Measurements from ENCODE around the gene TIAM2.
"Not testable (repeated sequence)": the region's sequence is repeated elsewhere in the genome, so short reads cannot be mapped to it uniquely, and the experiment has no call there.

Gene TIAM2

DNA sequence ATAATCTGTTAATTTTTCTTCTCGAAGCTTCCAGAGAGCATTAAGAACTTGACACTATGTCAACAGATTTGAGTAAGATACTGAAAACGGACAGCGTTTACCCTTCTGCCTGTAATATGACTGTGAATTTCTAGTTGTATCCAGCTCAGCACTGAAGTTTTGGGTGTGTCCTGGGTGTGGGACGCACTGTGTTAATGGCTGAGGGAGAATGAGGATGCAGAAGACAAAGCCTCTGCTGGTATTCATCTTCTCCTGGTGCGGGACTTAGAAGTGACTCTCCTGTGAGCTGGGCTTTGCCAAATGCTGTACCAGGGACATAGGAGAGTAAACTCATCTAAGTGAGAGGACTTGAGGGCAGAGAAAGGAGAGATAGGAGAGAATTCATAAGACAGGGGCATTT lies 178.4 kb downstream of the TIAM2 start:
- no peak for DNase-seq

- DNase-seq, result peak; percentile 74
Measured at GRCh38 chr6:155174576-155175211, 179.6 kb downstream of the TIAM2 start.

- DNase-seq, result no peak
Measured at GRCh38 chr6:155177363-155177961, 182.3 kb downstream of the TIAM2 start.

DNA sequence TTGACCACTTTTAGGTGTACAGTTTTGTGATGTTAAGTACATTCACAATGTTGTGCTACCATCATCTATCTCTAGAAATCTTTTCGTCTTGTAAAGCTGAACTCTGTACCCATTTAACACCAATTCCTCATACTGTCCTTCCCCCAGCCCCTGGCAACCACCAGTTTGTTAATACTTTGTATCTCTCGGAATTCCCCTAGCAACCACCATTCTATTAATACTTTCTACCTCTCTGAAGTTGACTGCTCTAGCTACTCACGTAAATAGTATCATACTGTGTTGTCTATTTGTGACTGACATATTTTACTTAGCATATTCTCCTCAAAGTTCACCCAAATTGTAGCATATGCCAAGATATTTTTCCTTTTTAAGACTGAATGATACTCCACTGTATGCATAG lies 186.4 kb downstream of the TIAM2 start:
- no peak for DNase-seq

- no peak for DNase-seq
Measured at GRCh38 chr6:155182103-155182502, 187.0 kb downstream of the TIAM2 start.

DNA sequence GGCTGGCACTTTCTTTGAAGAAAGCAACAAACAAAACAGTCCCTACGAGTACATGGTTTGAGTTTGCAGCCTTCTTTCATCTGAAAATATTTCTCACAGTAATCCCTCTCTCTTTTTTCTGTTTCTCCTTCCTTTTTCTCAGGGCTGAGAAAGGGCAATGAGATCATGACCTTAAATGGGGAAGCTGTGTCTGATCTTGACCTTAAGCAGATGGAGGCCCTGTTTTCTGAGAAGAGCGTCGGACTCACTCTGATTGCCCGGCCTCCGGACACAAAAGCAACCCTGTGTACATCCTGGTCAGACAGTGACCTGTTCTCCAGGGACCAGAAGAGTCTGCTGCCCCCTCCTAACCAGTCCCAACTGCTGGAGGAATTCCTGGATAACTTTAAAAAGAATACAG lies 188.0 kb downstream of the TIAM2 start:
- DNase-seq, result no peak

- not testable (repeated sequence) for DNase-seq
Measured at GRCh38 chr6:155185041-155185440, 189.9 kb downstream of the TIAM2 start.

DNA sequence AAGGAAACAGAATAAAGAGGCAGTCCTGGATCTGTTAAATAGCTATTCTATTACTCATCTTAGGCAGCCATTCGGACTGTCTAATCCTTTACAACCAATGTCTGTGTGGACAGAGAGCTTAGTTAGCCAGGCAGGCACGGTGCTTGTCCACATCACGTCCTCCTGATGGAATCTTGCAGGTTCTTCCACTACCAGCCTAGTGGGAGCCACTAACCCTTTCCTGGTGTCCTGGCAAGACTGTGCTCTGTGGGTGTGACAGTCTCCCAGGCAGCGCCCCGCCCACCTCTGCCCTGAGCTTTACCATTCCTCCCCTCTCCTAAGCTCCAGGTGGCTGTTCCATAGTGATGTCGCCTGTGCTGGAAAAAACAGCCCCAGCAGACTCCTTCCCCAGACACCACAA lies 190.4 kb downstream of the TIAM2 start:
- DNase-seq, result peak; percentile 67

GRCh38 chr6:155186052-155186658 lies 191.0 kb downstream of the TIAM2 start:
- peak; percentile 71 for DNase-seq

GRCh38 chr6:155187106-155187505 lies 192.0 kb downstream of the TIAM2 start:
- no peak for DNase-seq

DNA sequence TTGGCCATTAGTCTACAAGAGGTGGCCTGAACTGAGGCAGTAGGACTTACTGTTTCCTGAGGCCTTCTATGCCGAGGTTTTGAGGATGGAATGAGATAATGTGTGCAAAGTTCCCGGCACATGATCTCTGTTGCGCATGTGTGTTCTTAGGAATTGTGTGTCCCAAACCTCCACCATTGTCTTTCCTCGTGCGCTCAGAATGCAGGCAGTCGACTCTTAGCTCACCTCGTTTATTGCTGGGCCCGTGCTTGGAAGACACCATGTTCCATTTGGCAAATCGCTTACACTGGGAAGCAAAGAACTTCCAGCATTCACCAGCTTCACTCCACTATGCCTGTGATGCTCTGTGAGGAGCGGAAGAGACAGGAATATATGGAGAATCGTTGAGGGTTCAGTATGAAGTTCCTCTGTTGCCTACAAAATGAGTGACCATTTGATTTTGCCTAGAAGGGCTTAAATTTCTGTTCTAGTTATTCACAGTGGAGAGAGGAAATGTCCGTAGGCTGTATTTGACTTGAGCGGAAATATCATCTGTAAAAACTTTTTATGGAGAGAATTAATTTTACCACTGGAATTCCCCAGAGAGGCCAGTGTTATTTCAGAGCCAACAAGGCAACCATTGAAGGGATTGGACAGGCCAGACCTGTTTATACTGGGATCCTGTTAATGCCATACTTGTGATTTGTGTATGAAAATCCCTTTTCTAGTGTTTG lies 193.0 kb downstream of the TIAM2 start:
- no peak for DNase-seq

DNA sequence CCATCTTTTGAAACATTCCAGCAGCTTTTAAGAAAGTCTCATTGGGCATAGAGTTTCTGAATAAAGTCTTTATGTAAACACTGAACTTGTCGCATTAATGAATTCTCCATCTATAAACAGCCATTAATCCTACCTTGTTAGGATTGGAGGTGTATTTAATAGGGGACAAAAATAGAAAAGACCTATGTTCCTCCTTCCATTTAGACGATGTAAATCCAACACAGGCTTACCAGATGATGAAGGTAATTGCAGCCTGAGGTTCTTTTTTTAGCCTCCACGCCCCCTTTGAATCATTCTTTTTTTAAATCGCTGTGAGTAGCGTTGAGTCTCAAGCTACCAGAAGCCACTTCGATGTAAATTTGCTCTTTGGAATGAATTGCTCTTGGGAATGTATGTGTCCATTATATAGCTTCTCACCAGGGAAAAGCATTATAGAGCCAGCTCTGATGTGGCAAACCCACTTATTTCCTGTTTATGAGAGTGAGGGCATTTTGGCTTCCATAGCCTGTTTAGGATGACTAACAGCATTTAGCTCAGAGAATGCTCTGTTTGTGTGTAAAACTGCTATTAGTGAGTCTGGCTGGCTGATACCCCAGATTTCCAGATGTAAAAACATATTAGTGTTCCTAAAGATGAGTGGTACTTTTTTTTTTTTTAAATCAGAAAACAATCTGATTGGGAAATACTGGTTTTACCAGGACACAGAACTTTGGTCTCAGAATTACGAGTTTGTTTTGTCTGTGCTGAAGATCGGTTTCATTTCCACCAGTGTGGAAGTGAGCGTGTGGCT lies 193.8 kb downstream of the TIAM2 start:
- DNase-seq, result no peak

GRCh38 chr6:155190677-155191076 lies 195.6 kb downstream of the TIAM2 start:
- DNase-seq, result no peak

DNA sequence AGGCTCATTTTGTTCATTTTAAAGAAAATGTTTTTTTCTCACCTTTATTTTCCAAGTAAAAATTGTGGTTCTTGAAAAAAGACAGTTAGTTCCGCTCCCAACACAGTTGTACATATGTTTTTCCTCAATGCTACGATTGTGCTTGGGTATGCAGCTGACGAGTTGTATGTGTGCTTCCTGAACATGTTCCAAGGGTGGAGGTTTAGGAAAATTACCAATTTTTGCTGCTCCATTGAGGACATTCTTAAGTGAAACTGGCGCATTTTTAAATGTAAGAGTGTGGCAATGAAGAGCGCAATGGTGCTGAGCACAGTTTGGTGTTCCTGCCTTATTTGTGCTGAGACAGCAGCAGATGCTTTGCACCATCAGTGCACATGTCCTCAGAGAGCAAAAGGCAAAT lies 198.4 kb downstream of the TIAM2 start:
- DNase-seq, result no peak

- no peak for DNase-seq
Measured at GRCh38 chr6:155194399-155194798, 199.3 kb downstream of the TIAM2 start.

GRCh38 chr6:155195903-155196302 lies 200.8 kb downstream of the TIAM2 start:
- no peak for DNase-seq

DNA sequence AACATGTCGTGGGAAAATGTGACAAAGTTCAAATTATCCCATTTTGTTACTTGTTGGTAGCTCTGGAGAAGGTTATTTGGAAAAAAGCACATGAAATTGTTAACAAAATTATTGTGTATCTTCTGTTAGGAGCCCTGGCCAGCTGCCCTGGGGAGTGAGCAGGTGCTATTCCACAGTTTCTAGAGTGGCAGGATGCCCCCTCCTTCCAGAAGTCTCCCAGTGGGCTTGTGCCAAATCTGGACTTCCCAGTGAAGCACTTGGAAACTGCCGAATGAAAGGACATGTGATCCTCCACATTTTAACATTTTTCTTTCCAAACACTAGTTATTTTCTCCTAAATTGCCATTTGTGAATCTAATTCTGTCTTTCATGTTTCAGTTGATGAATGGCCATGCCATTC lies 201.8 kb downstream of the TIAM2 start:
- no peak for DNase-seq

- DNase-seq, result no peak
Measured at GRCh38 chr6:155197932-155198331, 202.8 kb downstream of the TIAM2 start.

GRCh38 chr6:155200012-155200411 lies 204.9 kb downstream of the TIAM2 start:
- no peak for DNase-seq

DNA sequence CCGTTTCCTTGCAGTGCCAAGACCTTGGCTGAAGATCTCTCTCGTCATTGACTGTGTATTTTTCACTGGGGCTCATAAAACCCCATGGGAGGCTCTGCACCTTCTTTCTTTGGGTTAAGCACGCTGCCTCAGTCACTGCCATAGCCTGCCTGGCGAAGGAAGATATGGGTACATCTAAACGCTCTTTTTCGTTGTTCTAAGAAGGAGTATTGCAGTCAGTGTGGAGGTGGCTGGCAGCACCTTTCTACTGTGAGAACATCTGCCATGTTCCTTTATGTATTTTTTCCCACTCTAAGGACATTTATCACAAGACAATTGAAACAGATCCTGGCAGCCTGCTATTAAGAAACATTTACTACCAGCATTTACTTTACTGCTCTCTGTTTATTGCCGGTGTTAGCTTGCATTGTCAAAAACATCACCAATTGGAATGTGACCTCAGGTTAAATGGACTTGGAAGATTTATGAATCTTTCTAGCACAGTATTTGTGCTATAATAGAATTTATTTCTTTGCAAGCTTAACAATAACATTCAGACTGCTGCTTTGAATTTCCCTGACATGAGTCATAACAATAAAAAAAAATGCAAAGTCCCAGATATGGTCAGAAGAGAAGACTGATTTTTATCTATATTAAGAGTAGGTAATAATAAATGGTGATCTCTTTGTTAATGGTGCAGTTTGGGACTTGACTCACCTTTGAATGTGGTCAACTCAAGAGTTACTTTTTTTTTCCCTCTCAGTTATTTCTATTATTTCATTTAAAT lies 206.5 kb downstream of the TIAM2 start:
- no peak for DNase-seq

- DNase-seq, result no peak
Measured at GRCh38 chr6:155207223-155207622, 212.1 kb downstream of the TIAM2 start.

DNA sequence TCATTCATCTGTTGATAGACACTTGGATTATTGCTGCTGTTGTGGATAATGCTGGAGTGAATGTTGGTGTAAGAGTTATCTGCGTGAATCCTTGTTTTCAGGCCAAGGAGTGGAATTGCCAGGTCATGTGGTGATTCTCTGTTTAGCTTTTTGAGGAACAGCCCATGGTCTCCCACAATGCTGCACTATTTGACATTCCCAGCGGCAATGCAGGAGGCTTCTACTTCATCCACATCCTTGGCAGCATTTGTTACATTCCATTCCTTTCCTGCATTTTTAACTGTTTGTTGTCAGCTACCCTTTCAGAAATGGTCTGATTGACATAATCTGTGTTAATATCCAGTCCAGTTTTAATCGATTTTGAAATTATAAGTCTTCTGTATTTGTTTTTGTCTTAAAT lies 217.0 kb downstream of the TIAM2 start:
- DNase-seq, result no peak
